Ascending aorta (tissue), 2 donors: ENCODE results near the gene MMS19. TPM values are rescaled to one million over a fixed set of nuclear protein-coding genes. Genes with fewer than 3 reads are reported as not detected.
A peak's percentile ranks its signal among the peaks of the same experiment; 100 is the strongest.

ENCODE experiments used
- DNase-seq, 2 donors: peaks; one replicate each; pipeline ENCODE4 v3.0.0-alpha.2; 2019; ENCODE audit warnings: low spot score in 2 of 2
- H3K27ac ChIP-seq, 2 donors: fragments of 200-600 bp; sonication (generic); one replicate each; pipeline ENCODE4 v1.5.1; 2016 to 2017; ENCODE audit warnings: mild to moderate bottlenecking in 1 of 2
- H3K27me3 ChIP-seq: fragments of 200-600 bp; sonication (generic); one replicate; pipeline ENCODE4 v1.5.1; 2017
- H3K36me3 ChIP-seq, 2 donors: fragments of 200-600 bp; sonication (generic); one replicate each; pipeline ENCODE4 v1.5.1; 2016
- H3K4me1 ChIP-seq, 2 donors: fragments of 200-600 bp; sonication (generic); one replicate each; pipeline ENCODE4 v1.5.1; 2016 to 2017; ENCODE audit warnings: mild to moderate bottlenecking in 1 of 2
- H3K4me3 ChIP-seq, 2 donors: fragments of 200-600 bp; sonication (generic); one replicate each; pipeline ENCODE4 v1.5.1; 2016 to 2017; ENCODE audit warnings: mild to moderate bottlenecking in 1 of 2
- H3K9me3 ChIP-seq, 2 donors: fragments of 200-600 bp; sonication (generic); one replicate each; pipeline ENCODE4 v1.5.1; 2016
- intact Hi-C: fragments of 100-400 bp; cut with DNase I; formaldehyde crosslinking; loops from one replicate; pipeline ENCODE4 v1.15.1; 2023
- total RNA-seq: library from RNA; depleted of rRNA; stranded (reverse); fragments of >200 nt; gene quantifications from one replicate; pipeline ENCODE4 v1.1.0, GENCODE V29; 2016
- TF ChIP-seq, protein P1 (sequence below), 3 experiments: fragments of 200-600 bp in 2 of 3; fragments of 450-650 bp in 1 of 3; sonication (generic) in 2 of 3; IDR thresholded peaks; one replicate each; pipeline ENCODE4 v1.5.1; 2016 to 2019; ENCODE audit warnings: antibody characterized with exemption in 3 of 3, mild to moderate bottlenecking in 1 of 3, moderate library complexity in 1 of 3

MMS19 gene
- total RNA-seq, 1 donor from 2014 or later, result 34.0 TPM

DNA sequence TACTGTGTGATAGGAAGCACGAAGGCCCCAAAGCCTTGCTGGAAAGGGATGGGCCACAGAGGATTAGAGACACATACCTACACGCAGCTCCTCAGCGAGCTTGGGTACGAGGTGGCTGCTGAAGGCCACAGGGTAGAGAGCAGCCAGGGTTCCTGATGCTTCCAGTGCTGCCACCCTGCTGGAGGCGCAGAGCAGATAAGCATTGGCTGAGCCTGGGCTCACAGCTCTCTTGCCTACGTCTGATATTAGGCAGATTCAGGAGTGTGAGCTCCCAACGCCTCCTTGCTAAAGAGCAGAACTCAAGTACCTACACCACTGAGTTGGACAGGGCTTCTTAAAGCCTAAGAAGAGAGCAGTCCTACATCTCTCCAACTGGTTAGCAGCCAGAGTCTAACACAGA is 32.2 kb downstream of the MMS19 start:
- TF ChIP-seq, protein P1, sequence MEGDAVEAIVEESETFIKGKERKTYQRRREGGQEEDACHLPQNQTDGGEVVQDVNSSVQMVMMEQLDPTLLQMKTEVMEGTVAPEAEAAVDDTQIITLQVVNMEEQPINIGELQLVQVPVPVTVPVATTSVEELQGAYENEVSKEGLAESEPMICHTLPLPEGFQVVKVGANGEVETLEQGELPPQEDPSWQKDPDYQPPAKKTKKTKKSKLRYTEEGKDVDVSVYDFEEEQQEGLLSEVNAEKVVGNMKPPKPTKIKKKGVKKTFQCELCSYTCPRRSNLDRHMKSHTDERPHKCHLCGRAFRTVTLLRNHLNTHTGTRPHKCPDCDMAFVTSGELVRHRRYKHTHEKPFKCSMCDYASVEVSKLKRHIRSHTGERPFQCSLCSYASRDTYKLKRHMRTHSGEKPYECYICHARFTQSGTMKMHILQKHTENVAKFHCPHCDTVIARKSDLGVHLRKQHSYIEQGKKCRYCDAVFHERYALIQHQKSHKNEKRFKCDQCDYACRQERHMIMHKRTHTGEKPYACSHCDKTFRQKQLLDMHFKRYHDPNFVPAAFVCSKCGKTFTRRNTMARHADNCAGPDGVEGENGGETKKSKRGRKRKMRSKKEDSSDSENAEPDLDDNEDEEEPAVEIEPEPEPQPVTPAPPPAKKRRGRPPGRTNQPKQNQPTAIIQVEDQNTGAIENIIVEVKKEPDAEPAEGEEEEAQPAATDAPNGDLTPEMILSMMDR (IDR thresholded peaks at IDR 0.05), result no peak
- no peak overlapping the region for H3K4me3 ChIP-seq
- no peak overlapping the region for H3K27ac ChIP-seq
- H3K9me3 ChIP-seq, result no peaks in the 10 kb centered on the region
- H3K36me3 ChIP-seq, result peaks cover 93 to 95% of the 10 kb centered on the region in 2 donors
- intact Hi-C loops, result no loop called here
- DNase-seq, result no peak
- H3K27me3 ChIP-seq, result no peaks in the 10 kb centered on the region
- H3K4me1 ChIP-seq, result no peaks in the 10 kb centered on the region

DNA sequence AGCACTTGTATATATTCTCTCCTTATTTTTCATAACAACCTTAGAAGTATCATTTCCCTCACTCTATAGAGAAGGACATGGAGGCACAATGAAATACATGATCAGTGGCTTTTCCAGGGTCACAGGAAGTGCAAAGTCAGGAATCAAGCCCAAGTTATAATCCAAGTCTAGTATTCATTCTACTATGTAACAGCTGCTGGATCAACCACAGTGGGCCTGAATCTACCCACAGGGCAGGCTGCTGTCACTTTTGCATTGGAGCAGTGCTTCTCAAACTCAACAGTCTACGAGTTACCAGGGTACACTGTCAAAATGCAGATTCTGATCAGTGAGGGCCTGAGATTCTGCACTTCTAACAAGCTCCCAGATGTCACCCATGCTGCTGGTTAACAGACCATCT is 34.0 kb downstream of the MMS19 start:
- no peaks in the 10 kb centered on the region for H3K27me3 ChIP-seq
- TF ChIP-seq, protein P1 (IDR thresholded peaks at IDR 0.05), result no peak
- no peaks in the 10 kb centered on the region for H3K4me1 ChIP-seq
- no peak for DNase-seq
- intact Hi-C loops, result no loop called here
- H3K27ac ChIP-seq, result peak overlapping the region; percentile 34 to 49
- no peak overlapping the region for H3K4me3 ChIP-seq
- H3K9me3 ChIP-seq, result no peaks in the 10 kb centered on the region
- peaks cover 93 to 95% of the 10 kb centered on the region in 2 donors for H3K36me3 ChIP-seq

DNA sequence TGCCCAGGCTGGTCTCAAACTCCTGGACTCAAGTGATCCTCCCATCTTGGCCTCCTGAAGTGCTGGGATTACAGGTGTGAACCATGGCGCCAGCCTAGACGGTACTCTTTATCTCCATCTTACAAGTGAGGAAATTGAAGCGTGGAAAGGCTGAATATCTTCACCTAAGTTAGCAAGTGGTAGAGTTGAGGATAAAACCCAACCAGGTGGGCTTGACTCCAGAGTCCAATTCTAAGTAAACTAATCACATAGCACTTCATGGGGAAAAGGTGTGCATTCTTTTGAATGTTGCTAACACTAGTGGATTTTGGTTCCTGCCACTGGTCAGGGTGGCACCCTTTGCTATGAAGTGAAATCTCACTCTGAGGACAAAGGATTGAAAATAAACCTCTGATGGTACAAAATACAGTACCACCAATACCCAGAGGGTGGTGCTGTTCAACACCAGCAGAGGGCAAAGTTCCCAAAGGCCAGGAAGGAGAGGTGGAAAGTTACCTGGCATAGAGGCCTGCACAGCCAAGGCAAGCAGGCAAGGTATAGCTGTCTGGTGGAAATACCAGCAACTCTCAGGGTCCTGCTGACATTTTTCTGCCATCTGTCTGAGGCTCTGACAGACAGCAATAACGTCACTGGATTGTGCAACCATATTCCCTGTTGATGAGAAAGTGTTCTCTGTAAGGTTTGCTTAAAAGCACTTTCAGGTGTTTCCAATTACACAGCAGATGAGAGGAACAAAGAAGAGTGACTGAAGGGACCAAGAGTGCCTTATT is 34.7 kb downstream of the MMS19 start:
- Histone ChIP-seq H3K36me3 (peaks cover 93 to 95% of the 10 kb centered on the region in 2 donors), H3K4me3 (no peak overlapping the region), H3K9me3 (no peaks in the 10 kb centered on the region), H3K4me1 (no peaks in the 10 kb centered on the region), H3K27ac (peak overlapping the region; percentile 34 to 49), H3K27me3 (no peaks in the 10 kb centered on the region)
- TF ChIP-seq, protein P1 (IDR thresholded peaks at IDR 0.05), result peak; percentile 74 to 85 (median 78)
- DNase-seq, result no peak
- intact Hi-C loops, result loop anchor here (1.0 to 2.0 kb wide), 3 partner anchors 35 to 149 kb away; partner anchors contain the start of genes MMS19 and UBTD1

GRCh38 chr10:97462309-97462708 is 35.9 kb downstream of the MMS19 start:
- Histone ChIP-seq H3K9me3 (no peaks in the 10 kb centered on the region), H3K36me3 (peaks cover 90 to 94% of the 10 kb centered on the region in 2 donors), H3K27ac (no peak overlapping the region), H3K27me3 (no peaks in the 10 kb centered on the region), H3K4me1 (no peaks in the 10 kb centered on the region), H3K4me3 (no peak overlapping the region)
- intact Hi-C loops, result loop anchor here (2.0 kb wide), 2 partner anchors 36 to 150 kb away; partner anchors contain the start of genes MMS19 and UBTD1
- TF ChIP-seq, protein P1 (IDR thresholded peaks at IDR 0.05), result no peak
- DNase-seq, result no peak

GRCh38 chr10:97459933-97460332 is 38.3 kb downstream of the MMS19 start:
- no peak overlapping the region for H3K27ac ChIP-seq
- no peak for DNase-seq
- H3K36me3 ChIP-seq, result peaks cover 85 to 87% of the 10 kb centered on the region in 2 donors
- TF ChIP-seq, protein P1 (IDR thresholded peaks at IDR 0.05), result no peak
- H3K4me1 ChIP-seq, result peaks cover 0 to under 1% of the 10 kb centered on the region in 2 donors
- H3K4me3 ChIP-seq, result no peak overlapping the region
- intact Hi-C loops, result no loop called here
- H3K27me3 ChIP-seq, result no peaks in the 10 kb centered on the region
- no peaks in the 10 kb centered on the region for H3K9me3 ChIP-seq
